ENCODE results near the gene VPS72.
"Not testable (repeated sequence)": the region's sequence is repeated elsewhere in the genome, so short reads cannot be mapped to it uniquely, and the experiment has no call there.

VPS72 gene

DNA sequence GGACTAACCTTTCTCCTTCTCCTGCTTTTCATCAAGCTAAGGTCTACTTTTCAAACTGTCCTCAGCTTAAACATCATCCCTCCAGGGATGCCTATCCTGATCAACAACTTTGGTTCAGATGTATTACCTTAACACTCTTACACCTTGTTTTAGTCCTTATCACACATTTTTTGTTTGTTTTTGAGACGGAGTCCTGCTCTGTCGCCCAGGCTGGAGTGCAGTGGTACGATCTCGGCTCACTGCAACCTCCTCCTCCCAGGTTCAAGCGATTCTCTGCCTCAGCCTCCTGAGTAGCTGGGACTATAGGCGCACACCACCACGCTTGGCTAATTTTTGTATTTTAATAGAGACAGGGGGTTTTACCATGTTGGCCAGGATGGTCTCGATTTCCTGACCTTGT lies 1.3 kb downstream of the VPS72 start:
- H3K27ac ChIP-seq (ENCODE audit: insufficient read depth, low read depth, low read length, poor library complexity, severe bottlenecking); H3K9me3 ChIP-seq (ENCODE audit: control insufficient read depth, low read length); H3K27me3 ChIP-seq (ENCODE audit: control insufficient read depth, insufficient read depth, low read length, poor library complexity, severe bottlenecking): not testable (repeated sequence)
- H3K36me3 ChIP-seq (ENCODE audit: control insufficient read depth, insufficient read depth, low read length): peaks cover 16% of the 10 kb centered on the region
- peaks cover 10% of the 10 kb centered on the region for H3K4me1 ChIP-seq (ENCODE audit: control insufficient read depth, insufficient read depth, low read length)
- WGBS, 2 experiments: 80 to 93% methylated on average over 8 of the region's 8 CpGs
- H3K4me3 ChIP-seq (ENCODE audit: insufficient read depth, low read depth, low read length): peak overlapping the region; percentile 93

DNA sequence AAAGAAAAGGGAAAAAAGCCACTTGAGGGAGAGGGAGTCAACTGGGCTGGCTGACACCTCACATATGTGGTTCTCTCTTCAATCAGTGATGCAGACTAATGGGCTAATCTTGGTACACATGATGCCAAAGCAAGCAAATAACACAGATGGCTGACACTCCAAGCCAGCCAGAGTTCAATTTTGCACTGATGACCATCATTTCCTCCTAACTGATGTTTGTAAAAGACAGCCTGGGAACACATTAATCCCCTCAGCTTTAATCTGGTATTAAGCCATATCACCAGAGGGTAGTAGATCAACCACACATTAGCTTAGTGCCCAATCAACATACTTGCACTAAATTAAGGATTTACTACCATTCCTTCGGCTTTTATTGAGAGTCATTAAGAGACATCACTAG lies 2.8 kb downstream of the VPS72 start:
- no peak overlapping the region for H3K27ac ChIP-seq (ENCODE audit: insufficient read depth, low read depth, low read length, poor library complexity, severe bottlenecking)
- WGBS, 2 experiments: 100% methylated on average over 1 of the region's 1 CpG; no CpG with 5 or more reads in 1 of the 2 experiments
- peaks cover 10% of the 10 kb centered on the region for H3K4me1 ChIP-seq (ENCODE audit: control insufficient read depth, insufficient read depth, low read length)

DNA sequence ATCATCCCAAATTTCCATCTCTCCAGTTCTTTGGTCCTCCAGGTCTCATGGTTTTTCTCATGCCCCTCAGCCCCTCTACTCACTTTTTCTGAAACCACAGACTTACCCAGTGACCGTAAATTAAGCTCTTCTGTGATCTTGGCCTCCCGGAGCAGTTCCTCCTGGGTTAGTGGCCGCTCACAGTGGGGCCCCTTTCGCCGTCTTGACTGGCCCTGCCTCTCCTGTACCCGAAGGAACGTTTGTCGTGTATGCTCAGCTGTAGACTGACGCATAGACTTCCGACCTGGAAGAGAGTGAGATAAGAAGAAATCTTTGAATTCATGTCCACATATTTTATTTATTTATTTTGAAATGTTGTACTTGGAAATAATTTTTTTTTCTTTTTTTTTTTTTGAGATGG lies 5.8 kb downstream of the VPS72 start:
- H3K9me3 ChIP-seq (ENCODE audit: control insufficient read depth, low read length): no peaks in the 10 kb centered on the region
- WGBS, 2 experiments: 95 to 97% methylated on average over 9 to 10 of the region's 10 CpGs
- peaks cover 10% of the 10 kb centered on the region for H3K4me1 ChIP-seq (ENCODE audit: control insufficient read depth, insufficient read depth, low read length)
- H3K27ac ChIP-seq (ENCODE audit: insufficient read depth, low read depth, low read length, poor library complexity, severe bottlenecking): no peak overlapping the region
- no peak overlapping the region for H3K4me3 ChIP-seq (ENCODE audit: insufficient read depth, low read depth, low read length)
- no peaks in the 10 kb centered on the region for H3K27me3 ChIP-seq (ENCODE audit: control insufficient read depth, insufficient read depth, low read length, poor library complexity, severe bottlenecking)
- H3K36me3 ChIP-seq (ENCODE audit: control insufficient read depth, insufficient read depth, low read length): peaks cover 44% of the 10 kb centered on the region

More for the DNA sequence above, 2.8 kb downstream of the VPS72 start:
- Histone ChIP-seq H3K9me3 (ENCODE audit: control insufficient read depth, low read length) (no peaks in the 10 kb centered on the region), H3K4me3 (ENCODE audit: insufficient read depth, low read depth, low read length) (no peak overlapping the region), H3K36me3 (ENCODE audit: control insufficient read depth, insufficient read depth, low read length) (peaks cover 30% of the 10 kb centered on the region), H3K27me3 (ENCODE audit: control insufficient read depth, insufficient read depth, low read length, poor library complexity, severe bottlenecking) (no peaks in the 10 kb centered on the region)

- Histone ChIP-seq H3K9me3 (ENCODE audit: control insufficient read depth, low read length) (no peaks in the 10 kb centered on the region), H3K4me1 (ENCODE audit: control insufficient read depth, insufficient read depth, low read length) (no peaks in the 10 kb centered on the region), H3K36me3 (ENCODE audit: control insufficient read depth, insufficient read depth, low read length) (peaks cover 34% of the 10 kb centered on the region), H3K27ac (ENCODE audit: insufficient read depth, low read depth, low read length, poor library complexity, severe bottlenecking) (peak overlapping the region; percentile 6), H3K4me3 (ENCODE audit: insufficient read depth, low read depth, low read length) (no peak overlapping the region), H3K27me3 (ENCODE audit: control insufficient read depth, insufficient read depth, low read length, poor library complexity, severe bottlenecking) (no peaks in the 10 kb centered on the region)
- WGBS, 2 experiments: 95% methylated on average over 17 of the region's 17 CpGs
Observed at GRCh38 chr1:151176514-151177045, 13.4 kb downstream of the VPS72 start.

- H3K27ac ChIP-seq (ENCODE audit: insufficient read depth, low read depth, low read length, poor library complexity, severe bottlenecking): peak within 1 kb of the TSS; percentile 6
- H3K4me1 ChIP-seq (ENCODE audit: control insufficient read depth, insufficient read depth, low read length): no peaks in the 10 kb centered on the region
- no peaks in the 10 kb centered on the region for H3K27me3 ChIP-seq (ENCODE audit: control insufficient read depth, insufficient read depth, low read length, poor library complexity, severe bottlenecking)
- H3K4me3 ChIP-seq (ENCODE audit: insufficient read depth, low read depth, low read length): no peak within 1 kb of the TSS
- peaks cover 28% of the 10 kb centered on the region for H3K36me3 ChIP-seq (ENCODE audit: control insufficient read depth, insufficient read depth, low read length)
- WGBS, 2 experiments: 89% methylated on average over 2 to 4 of the region's 4 CpGs
- H3K9me3 ChIP-seq (ENCODE audit: control insufficient read depth, low read length): no peaks in the 10 kb centered on the region
Observed at GRCh38 chr1:151175863-151176262, 14.1 kb downstream of the VPS72 start, which contains the start of gene TMOD4. TMOD4 (minus strand) TSS chr1:151175981; CDS start chr1:151174875, 1,106 bp downstream.

DNA sequence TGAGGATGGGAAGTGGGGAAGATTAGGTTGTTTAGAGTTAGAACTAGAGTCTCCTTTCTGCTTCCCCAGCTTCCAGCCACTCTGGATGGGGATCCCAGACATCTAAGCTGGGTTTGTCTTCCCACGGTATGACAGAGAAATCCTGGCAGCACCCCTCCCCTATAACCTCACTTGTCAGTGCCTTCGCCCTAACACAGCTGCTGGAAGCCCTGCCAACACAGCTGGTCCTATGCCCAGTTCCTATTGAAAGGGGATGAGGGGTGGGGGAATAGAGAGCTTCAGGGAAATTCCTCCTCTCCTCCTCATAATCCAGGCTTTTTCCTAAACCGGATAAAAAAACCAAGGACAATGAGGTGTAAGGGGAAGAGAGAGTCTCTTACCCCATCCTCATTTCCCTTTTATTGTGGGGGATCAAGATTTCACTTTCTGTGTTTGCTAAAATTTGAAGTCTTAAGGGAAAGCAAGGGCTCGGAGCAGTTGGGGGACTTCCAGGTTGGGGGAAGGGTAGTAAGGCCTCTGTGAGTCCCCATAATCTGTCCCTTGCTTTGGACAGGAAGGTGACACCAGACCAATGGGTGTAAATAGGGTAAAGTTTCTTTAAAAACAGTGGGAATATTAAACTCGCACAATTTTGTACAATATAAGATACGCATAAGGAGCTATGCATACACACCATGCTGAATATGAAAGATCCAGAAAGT lies 14.8 kb downstream of the VPS72 start:
- Histone ChIP-seq H3K36me3 (ENCODE audit: control insufficient read depth, insufficient read depth, low read length) (peaks cover 24% of the 10 kb centered on the region), H3K4me3 (ENCODE audit: insufficient read depth, low read depth, low read length) (no peak overlapping the region), H3K27me3 (ENCODE audit: control insufficient read depth, insufficient read depth, low read length, poor library complexity, severe bottlenecking) (no peaks in the 10 kb centered on the region), H3K27ac (ENCODE audit: insufficient read depth, low read depth, low read length, poor library complexity, severe bottlenecking) (no peak overlapping the region), H3K9me3 (ENCODE audit: control insufficient read depth, low read length) (no peaks in the 10 kb centered on the region), H3K4me1 (ENCODE audit: control insufficient read depth, insufficient read depth, low read length) (no peaks in the 10 kb centered on the region)
- 95 to 99% methylated on average over 4 to 5 of the region's 6 CpGs for WGBS, 2 experiments

- H3K27me3 ChIP-seq (ENCODE audit: control insufficient read depth, insufficient read depth, low read length, poor library complexity, severe bottlenecking): no peaks in the 10 kb centered on the region
- peaks cover 5% of the 10 kb centered on the region for H3K4me1 ChIP-seq (ENCODE audit: control insufficient read depth, insufficient read depth, low read length)
- peaks cover 7% of the 10 kb centered on the region for H3K36me3 ChIP-seq (ENCODE audit: control insufficient read depth, insufficient read depth, low read length)
- H3K27ac ChIP-seq (ENCODE audit: insufficient read depth, low read depth, low read length, poor library complexity, severe bottlenecking): no peak overlapping the region
- 83 to 93% methylated on average over 4 to 5 of the region's 5 CpGs for WGBS, 2 experiments
- no peak overlapping the region for H3K4me3 ChIP-seq (ENCODE audit: insufficient read depth, low read depth, low read length)
- H3K9me3 ChIP-seq (ENCODE audit: control insufficient read depth, low read length): no peaks in the 10 kb centered on the region
Observed at GRCh38 chr1:151171190-151171589, 18.8 kb downstream of the VPS72 start.

GRCh38 chr1:151167116-151167515 lies 22.9 kb downstream of the VPS72 start:
- no peaks in the 10 kb centered on the region for H3K36me3 ChIP-seq (ENCODE audit: control insufficient read depth, insufficient read depth, low read length)
- H3K4me3 ChIP-seq (ENCODE audit: insufficient read depth, low read depth, low read length): peak overlapping the region; percentile 95
- H3K27ac ChIP-seq (ENCODE audit: insufficient read depth, low read depth, low read length, poor library complexity, severe bottlenecking): no peak overlapping the region
- WGBS, 2 experiments: 95% methylated on average over 6 of the region's 6 CpGs
- H3K27me3 ChIP-seq (ENCODE audit: control insufficient read depth, insufficient read depth, low read length, poor library complexity, severe bottlenecking): no peaks in the 10 kb centered on the region
- H3K9me3 ChIP-seq (ENCODE audit: control insufficient read depth, low read length): no peaks in the 10 kb centered on the region
- H3K4me1 ChIP-seq (ENCODE audit: control insufficient read depth, insufficient read depth, low read length): peaks cover 16% of the 10 kb centered on the region

DNA sequence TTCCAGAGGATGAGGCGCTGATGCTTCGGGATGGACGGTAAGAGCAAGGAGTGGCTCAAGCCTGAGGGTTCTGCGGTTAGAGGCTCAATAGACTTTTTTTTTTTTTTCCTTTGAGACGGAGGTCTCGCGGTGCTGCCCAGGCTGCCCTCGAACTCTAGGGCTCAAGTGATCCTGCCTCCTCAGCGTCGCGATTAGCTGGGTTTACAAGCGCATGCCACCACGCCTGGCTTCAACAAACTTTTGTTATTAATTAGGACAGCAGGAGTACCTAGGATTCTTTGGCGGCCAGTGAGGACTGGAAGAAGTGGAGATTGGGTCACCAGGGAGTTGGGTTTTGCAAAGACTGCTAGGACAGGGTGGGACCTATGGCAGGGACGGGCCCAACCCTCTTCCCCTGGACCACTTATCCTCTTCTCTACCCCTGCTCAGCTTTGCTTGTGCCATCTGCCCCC lies 23.5 kb downstream of the VPS72 start:
- H3K4me1 ChIP-seq (ENCODE audit: control insufficient read depth, insufficient read depth, low read length): peaks cover 16% of the 10 kb centered on the region
- no peaks in the 10 kb centered on the region for H3K27me3 ChIP-seq (ENCODE audit: control insufficient read depth, insufficient read depth, low read length, poor library complexity, severe bottlenecking)
- peak overlapping the region; percentile 95 for H3K4me3 ChIP-seq (ENCODE audit: insufficient read depth, low read depth, low read length)
- no peaks in the 10 kb centered on the region for H3K9me3 ChIP-seq (ENCODE audit: control insufficient read depth, low read length)
- WGBS, 2 experiments: 8 to 10% methylated on average over 15 of the region's 15 CpGs
- H3K36me3 ChIP-seq (ENCODE audit: control insufficient read depth, insufficient read depth, low read length): peaks cover 4% of the 10 kb centered on the region
- peak overlapping the region; percentile 60 for H3K27ac ChIP-seq (ENCODE audit: insufficient read depth, low read depth, low read length, poor library complexity, severe bottlenecking)

GRCh38 chr1:151165738-151166504 lies 24.1 kb downstream of the VPS72 start, which contains the start of the genes LYSMD1 and SCNM1:
LYSMD1 (minus strand) TSS chr1:151165902; CDS start chr1:151165258, 644 bp downstream.
SCNM1 (plus strand) TSS chr1:151166144; CDS start chr1:151166153, 9 bp downstream.
- H3K36me3 ChIP-seq (ENCODE audit: control insufficient read depth, insufficient read depth, low read length): peaks cover 7% of the 10 kb centered on the region
- peak within 1 kb of the TSS; percentile 95 for H3K4me3 ChIP-seq (ENCODE audit: insufficient read depth, low read depth, low read length)
- WGBS, 2 experiments: 0% methylated on average over 38 of the region's 38 CpGs
- H3K9me3 ChIP-seq (ENCODE audit: control insufficient read depth, low read length): no peaks in the 10 kb centered on the region
- H3K27ac ChIP-seq (ENCODE audit: insufficient read depth, low read depth, low read length, poor library complexity, severe bottlenecking): peak within 1 kb of the TSS; percentile 72
- no peaks in the 10 kb centered on the region for H3K27me3 ChIP-seq (ENCODE audit: control insufficient read depth, insufficient read depth, low read length, poor library complexity, severe bottlenecking)
- peaks cover 16% of the 10 kb centered on the region for H3K4me1 ChIP-seq (ENCODE audit: control insufficient read depth, insufficient read depth, low read length)

All from ectodermal cell (in vitro differentiated cells).